Gastroesophageal sphincter (tissue), 4 donors: ENCODE measurements around the gene TMEM178A. TPM values are rescaled to one million over a fixed set of nuclear protein-coding genes. Genes with fewer than 3 reads are reported as not detected.

Experiments used
- ATAC-seq: fragments of 150-250 bp; one replicate; pipeline ENCODE4 v1.9.1; 2016; ENCODE audit warnings: mild to moderate bottlenecking, moderate library complexity
- H3K27ac ChIP-seq, 4 donors: fragments of 200-600 bp; sonication (generic) in 3 of 4; 1 replicate in 3 of 4; 2 replicates in 1 of 4; pipeline ENCODE4 v1.5.1; 2016 to 2019
- H3K27me3 ChIP-seq: fragments of 200-600 bp; sonication (generic); one replicate; pipeline ENCODE4 v1.5.1; 2019
- H3K36me3 ChIP-seq, 2 donors: fragments of 200-600 bp; sonication (generic); one replicate each; pipeline ENCODE4 v1.5.1; 2019; ENCODE audit warnings: control low read depth in 1 of 2
- H3K4me1 ChIP-seq, 3 donors: fragments of 200-600 bp; sonication (generic); 1 replicate in 2 of 3; 2 replicates in 1 of 3; pipeline ENCODE4 v1.5.1; 2016 to 2019; ENCODE audit warnings: control low read depth in 2 of 3
- H3K4me3 ChIP-seq, 2 donors: fragments of 200-600 bp; sonication (generic); one replicate each; pipeline ENCODE4 v1.5.1; 2019; ENCODE audit warnings: mild to moderate bottlenecking in 1 of 2, moderate library complexity in 1 of 2
- H3K9me3 ChIP-seq, 3 donors: fragments of 200-600 bp; sonication (generic); one replicate each; pipeline ENCODE4 v1.5.1; 2017 to 2019; ENCODE audit warnings: control low read depth in 2 of 3
- EP300 ChIP-seq: sonication (generic); formaldehyde crosslinking; IDR thresholded peaks from one replicate; pipeline ENCODE4 v1.6.1; 2017; ENCODE audit warnings: antibody characterized with exemption, mild to moderate bottlenecking
- POLR2A ChIP-seq, 2 donors: fragments of 450-650 bp; IDR thresholded peaks; one replicate each; pipeline ENCODE4 v1.6.1; 2017; ENCODE audit warnings: antibody characterized with exemption in 2 of 2, mild to moderate bottlenecking in 2 of 2, moderate library complexity in 1 of 2
- POLR2AphosphoS5 ChIP-seq: sonication (generic); formaldehyde crosslinking; IDR thresholded peaks from one replicate; pipeline ENCODE4 v1.6.1; 2017; ENCODE audit warnings: antibody characterized with exemption
- WGBS, 2 donors: methylation state at CpG; one replicate each; pipeline ENCODE4 v1.1.5; 2018; ENCODE audit warnings: low coverage in 1 of 2; 5-methylcytosine and 5-hydroxymethylcytosine counted together
- total RNA-seq, 4 donors: library from RNA; depleted of rRNA; stranded (reverse); fragments of >200 nt; gene quantifications; one replicate each; pipeline ENCODE4 v1.1.0, GENCODE V29; 2016
- TF ChIP-seq, protein P1 (sequence below), 4 experiments: fragments of 200-600 bp in 2 of 4; fragments of 450-650 bp in 2 of 4; sonication (generic) in 1 of 4; IDR thresholded peaks; one replicate each; pipeline ENCODE4 v1.5.1; 2017 to 2019; ENCODE audit warnings: antibody characterized with exemption in 4 of 4, mild to moderate bottlenecking in 2 of 4, moderate library complexity in 2 of 4

The TMEM178A gene
- 10 to 100 TPM in 1 of 4 donors, 1 to 10 TPM in 3; 3.4 to 14.6 (median 4.8) TPM for total RNA-seq

DNA sequence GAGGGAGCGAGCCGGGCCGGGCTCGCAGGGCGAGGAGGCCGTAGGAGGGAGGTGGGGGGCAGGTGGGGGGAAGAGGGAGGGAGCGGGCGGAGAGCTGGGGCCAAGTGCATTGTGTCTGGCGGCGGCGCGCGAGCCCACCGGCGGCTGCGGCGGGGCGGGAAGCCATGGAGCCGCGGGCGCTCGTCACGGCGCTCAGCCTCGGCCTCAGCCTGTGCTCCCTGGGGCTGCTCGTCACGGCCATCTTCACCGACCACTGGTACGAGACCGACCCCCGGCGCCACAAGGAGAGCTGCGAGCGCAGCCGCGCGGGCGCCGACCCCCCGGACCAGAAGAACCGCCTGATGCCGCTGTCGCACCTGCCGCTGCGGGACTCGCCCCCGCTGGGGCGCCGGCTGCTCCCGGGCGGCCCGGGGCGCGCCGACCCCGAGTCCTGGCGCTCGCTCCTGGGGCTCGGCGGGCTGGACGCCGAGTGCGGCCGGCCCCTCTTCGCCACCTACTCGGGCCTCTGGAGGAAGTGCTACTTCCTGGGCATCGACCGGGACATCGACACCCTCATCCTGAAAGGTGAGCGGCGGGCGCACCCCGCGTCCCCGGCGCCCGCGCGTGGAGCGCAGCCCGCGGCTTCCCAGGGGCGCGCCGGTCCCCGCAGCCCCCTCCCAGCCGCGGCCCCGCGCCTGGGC is at the start of gene TMEM178A:
Gene TMEM178A (plus strand): TSS at position 107 of the 680 bp plus-strand sequence. CDS start 58 bp downstream, at position 165.
- Histone ChIP-seq H3K4me3 (peak within 1 kb of the TSS; percentile 26 to 68), H3K27me3 (peaks cover 50% of the 10 kb centered on the region), H3K36me3 (no peaks in the 10 kb centered on the region), H3K9me3 (no peaks in the 10 kb centered on the region), H3K4me1 (peaks cover 0 to 24% (median 6%) of the 10 kb centered on the region in 3 donors), H3K27ac (peak within 1 kb of the TSS in 1 of 4 donors; percentile 62)
- WGBS, 2 donors: 0 to 2% methylated on average over 8 to 21 of the region's 90 CpGs
- ATAC-seq: peak; percentile 44
- TF ChIP-seq EP300 (no peak), POLR2A (IDR thresholded peaks at IDR 0.05) (no peak), POLR2AphosphoS5 (no peak)
- TF ChIP-seq, protein P1, sequence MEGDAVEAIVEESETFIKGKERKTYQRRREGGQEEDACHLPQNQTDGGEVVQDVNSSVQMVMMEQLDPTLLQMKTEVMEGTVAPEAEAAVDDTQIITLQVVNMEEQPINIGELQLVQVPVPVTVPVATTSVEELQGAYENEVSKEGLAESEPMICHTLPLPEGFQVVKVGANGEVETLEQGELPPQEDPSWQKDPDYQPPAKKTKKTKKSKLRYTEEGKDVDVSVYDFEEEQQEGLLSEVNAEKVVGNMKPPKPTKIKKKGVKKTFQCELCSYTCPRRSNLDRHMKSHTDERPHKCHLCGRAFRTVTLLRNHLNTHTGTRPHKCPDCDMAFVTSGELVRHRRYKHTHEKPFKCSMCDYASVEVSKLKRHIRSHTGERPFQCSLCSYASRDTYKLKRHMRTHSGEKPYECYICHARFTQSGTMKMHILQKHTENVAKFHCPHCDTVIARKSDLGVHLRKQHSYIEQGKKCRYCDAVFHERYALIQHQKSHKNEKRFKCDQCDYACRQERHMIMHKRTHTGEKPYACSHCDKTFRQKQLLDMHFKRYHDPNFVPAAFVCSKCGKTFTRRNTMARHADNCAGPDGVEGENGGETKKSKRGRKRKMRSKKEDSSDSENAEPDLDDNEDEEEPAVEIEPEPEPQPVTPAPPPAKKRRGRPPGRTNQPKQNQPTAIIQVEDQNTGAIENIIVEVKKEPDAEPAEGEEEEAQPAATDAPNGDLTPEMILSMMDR (IDR thresholded peaks at IDR 0.05): no peak

DNA sequence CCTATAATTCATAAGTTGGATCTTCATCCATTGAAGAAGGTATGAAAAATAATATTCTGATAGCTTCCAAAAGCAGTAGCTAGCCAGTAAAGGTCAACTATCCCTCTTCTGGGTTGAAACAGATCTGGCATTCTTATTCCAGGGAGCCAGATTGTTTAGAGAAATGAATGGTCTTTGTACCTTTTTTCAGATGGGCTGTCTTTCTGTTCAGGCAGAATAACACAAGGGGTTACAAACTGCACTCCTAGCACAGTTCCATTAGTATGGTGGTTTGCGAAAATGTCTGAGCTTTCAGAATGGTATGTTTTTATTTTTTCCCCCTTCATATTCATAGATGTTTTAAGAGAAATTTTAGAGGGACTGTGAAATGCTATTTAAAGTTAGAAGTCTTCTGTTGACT is 47.5 kb upstream of the TMEM178A start:
- Histone ChIP-seq H3K4me1 (peaks cover 0 to 12% (median 2%) of the 10 kb centered on the region in 3 donors), H3K9me3 (no peaks in the 10 kb centered on the region), H3K4me3 (no peak overlapping the region), H3K27ac (no peak overlapping the region), H3K27me3 (no peaks in the 10 kb centered on the region), H3K36me3 (no peaks in the 10 kb centered on the region)
- WGBS, 2 donors: 55 to 75% methylated on average over 1 of the region's 1 CpG
- ATAC-seq: no peak
- TF ChIP-seq, protein P1 (IDR thresholded peaks at IDR 0.05): no peak
- TF ChIP-seq POLR2AphosphoS5 (no peak), EP300 (no peak), POLR2A (IDR thresholded peaks at IDR 0.05) (no peak)

GRCh38 chr2:39618736-39619135 is 47.0 kb upstream of the TMEM178A start:
- H3K9me3 ChIP-seq: no peaks in the 10 kb centered on the region
- no peaks in the 10 kb centered on the region for H3K36me3 ChIP-seq
- WGBS, 2 donors: 78 to 97% methylated on average over 2 of the region's 2 CpGs
- no peaks in the 10 kb centered on the region for H3K27me3 ChIP-seq
- ATAC-seq: no peak
- H3K4me1 ChIP-seq: peaks cover 0 to 12% (median 2%) of the 10 kb centered on the region in 3 donors
- H3K27ac ChIP-seq: no peak overlapping the region
- TF ChIP-seq POLR2A (IDR thresholded peaks at IDR 0.05): no peak
- no peak for TF ChIP-seq POLR2AphosphoS5
- TF ChIP-seq, protein P1 (IDR thresholded peaks at IDR 0.05): no peak
- no peak for TF ChIP-seq EP300
- no peak overlapping the region for H3K4me3 ChIP-seq

- ATAC-seq: no peak
- Histone ChIP-seq H3K36me3 (no peaks in the 10 kb centered on the region), H3K27ac (no peak overlapping the region), H3K27me3 (no peaks in the 10 kb centered on the region), H3K4me1 (peaks cover 0 to 12% (median 2%) of the 10 kb centered on the region in 3 donors), H3K9me3 (no peaks in the 10 kb centered on the region), H3K4me3 (no peak overlapping the region)
- TF ChIP-seq EP300: no peak
- TF ChIP-seq, protein P1 (IDR thresholded peaks at IDR 0.05): no peak
- peak; percentile 9 for TF ChIP-seq POLR2AphosphoS5
- no peak for TF ChIP-seq POLR2A (IDR thresholded peaks at IDR 0.05)
- WGBS, 2 donors: 7 to 20% methylated on average over 6 of the region's 6 CpGs
Observed at GRCh38 chr2:39620067-39620466, 45.6 kb upstream of the TMEM178A start.

DNA sequence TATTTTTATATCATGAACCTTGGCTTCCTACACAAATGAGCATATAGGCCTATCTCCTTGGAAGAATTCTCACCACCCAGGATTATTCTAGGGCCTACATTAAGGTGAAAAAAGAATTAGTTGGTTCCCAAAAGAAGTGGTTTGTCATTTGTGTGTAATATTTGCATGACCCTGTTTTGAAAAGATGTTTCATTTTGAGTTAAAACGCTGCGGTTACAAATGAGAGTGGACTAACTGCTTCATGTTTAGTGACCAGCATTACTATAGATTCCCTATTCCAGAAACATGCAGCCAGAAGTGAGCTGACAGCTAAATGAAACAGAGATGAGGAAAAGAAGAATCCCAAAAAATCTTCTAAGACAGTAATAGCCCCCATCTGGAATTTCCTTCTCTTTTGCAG is 44.1 kb upstream of the TMEM178A start:
- no peak for TF ChIP-seq POLR2A (IDR thresholded peaks at IDR 0.05)
- no peak for TF ChIP-seq EP300
- Histone ChIP-seq H3K27me3 (no peaks in the 10 kb centered on the region), H3K27ac (no peak overlapping the region), H3K36me3 (no peaks in the 10 kb centered on the region), H3K4me1 (peaks cover 0 to 12% (median 2%) of the 10 kb centered on the region in 3 donors), H3K9me3 (no peaks in the 10 kb centered on the region), H3K4me3 (no peak overlapping the region)
- WGBS, 2 donors: 82 to 100% methylated on average over 2 of the region's 2 CpGs
- no peak for ATAC-seq
